ENCODE data around the gene SMARCD1. TPM values are rescaled to one million over a fixed set of nuclear protein-coding genes. Genes with fewer than 3 reads are reported as not detected.

The SMARCD1 gene
- total RNA-seq, 1 experiment from 2014 or later, result 152 TPM

GRCh38 chr12:50103767-50104321 lies 18.7 kb downstream of the SMARCD1 start, which contains the start of gene GPD1:
Gene GPD1 (plus strand): TSS chr12:50104008. CDS start chr12:50104051, 43 bp downstream.
- H3K36me3 ChIP-seq (ENCODE audit: insufficient read depth, low read length, poor library complexity, severe bottlenecking), result peaks cover 17% of the 10 kb centered on the region
- H3K27ac ChIP-seq (ENCODE audit: low read depth, low read length, poor library complexity, severe bottlenecking), result no peak within 1 kb of the TSS
- POLR2A ChIA-PET (ENCODE audit: low non-redundant PET), result interaction anchor here (0.6 to 1.1 kb wide), 2 partner anchors 19 to 353 kb away, joined by 3 to 7 read pairs; no protein-coding TSS in a partner anchor

GRCh38 chr12:50104417-50105366 lies 19.6 kb downstream of the SMARCD1 start:
- TF ChIP-seq CTCF (conservative IDR thresholded peaks at IDR 0.05; ENCODE audit: low read depth, low read length) (no peak), EZH2 (IDR thresholded peaks at IDR 0.05; ENCODE audit: borderline replicate concordance, low read depth, low read length, poor library complexity, severe bottlenecking) (no peak)
- peaks cover 11% of the 10 kb centered on the region for H3K4me1 ChIP-seq (ENCODE audit: insufficient read depth, low read length, poor library complexity, severe bottlenecking)

More at GRCh38 chr12:50103767-50104321, 18.7 kb downstream of the SMARCD1 start, which contains the start of gene GPD1:
- H3K4me1 ChIP-seq (ENCODE audit: insufficient read depth, low read length, poor library complexity, severe bottlenecking), result peaks cover 8% of the 10 kb centered on the region
- no peaks in the 10 kb centered on the region for H3K27me3 ChIP-seq (replicated peaks; ENCODE audit: insufficient read depth, low read depth, low read length, poor library complexity)
- BruUV-seq (replicated peaks), result no TSS peak
- H3K4me3 ChIP-seq (ENCODE audit: low read depth, low read length, poor library complexity, severe bottlenecking), result no peak within 1 kb of the TSS
- CTCF ChIA-PET, result interaction anchor here (0.7 to 1.2 kb wide), 4 partner anchors 8 to 19 kb away, joined by 3 read pairs; partner anchors contain the start of gene COX14
- intact Hi-C loops (cut with micrococcal nuclease; ENCODE audit: unreplicated experiment), result no loop called here
- peak; percentile 82 for DNase-seq (ENCODE audit: low spot score)
- TF ChIP-seq CTCF (conservative IDR thresholded peaks at IDR 0.05; ENCODE audit: low read depth, low read length) (0 out of 2 replicates have a peak, but pooled peaks have one; percentile 18), EZH2 (IDR thresholded peaks at IDR 0.05; ENCODE audit: borderline replicate concordance, low read depth, low read length, poor library complexity, severe bottlenecking) (no peak)
- H3K9me3 ChIP-seq (ENCODE audit: low read depth, low read length, poor library complexity, severe bottlenecking), result no peaks in the 10 kb centered on the region

GRCh38 chr12:50105913-50106450 lies 20.8 kb downstream of the SMARCD1 start:
- CTCF ChIA-PET, result no interaction called here
- BruUV-seq (replicated peaks), result no TSS peak
- Histone ChIP-seq H3K27me3 (replicated peaks; ENCODE audit: insufficient read depth, low read depth, low read length, poor library complexity) (no peaks in the 10 kb centered on the region), H3K4me3 (ENCODE audit: low read depth, low read length, poor library complexity, severe bottlenecking) (no peak overlapping the region), H3K36me3 (ENCODE audit: insufficient read depth, low read length, poor library complexity, severe bottlenecking) (no peaks in the 10 kb centered on the region), H3K27ac (ENCODE audit: low read depth, low read length, poor library complexity, severe bottlenecking) (no peak overlapping the region), H3K9me3 (ENCODE audit: low read depth, low read length, poor library complexity, severe bottlenecking) (no peaks in the 10 kb centered on the region), H3K4me1 (ENCODE audit: insufficient read depth, low read length, poor library complexity, severe bottlenecking) (peaks cover 24% of the 10 kb centered on the region)
- intact Hi-C loops (cut with micrococcal nuclease; ENCODE audit: unreplicated experiment), result no loop called here
- no peak for DNase-seq (ENCODE audit: low spot score)
- POLR2A ChIA-PET (ENCODE audit: low non-redundant PET), result no interaction called here
- TF ChIP-seq CTCF (conservative IDR thresholded peaks at IDR 0.05; ENCODE audit: low read depth, low read length), result no peak
- no peak for TF ChIP-seq EZH2 (IDR thresholded peaks at IDR 0.05; ENCODE audit: borderline replicate concordance, low read depth, low read length, poor library complexity, severe bottlenecking)

More at GRCh38 chr12:50104417-50105366, 19.6 kb downstream of the SMARCD1 start:
- no peaks in the 10 kb centered on the region for H3K9me3 ChIP-seq (ENCODE audit: low read depth, low read length, poor library complexity, severe bottlenecking)
- intact Hi-C loops (cut with micrococcal nuclease; ENCODE audit: unreplicated experiment), result no loop called here
- no TSS peak for BruUV-seq (replicated peaks)
- ChIA-PET POLR2A (ENCODE audit: low non-redundant PET) (interaction anchor here (1.1 kb wide), 1 partner anchor 20 kb away, joined by 3 read pairs; no protein-coding TSS in a partner anchor), CTCF (interaction anchor here (0.6 to 0.8 kb wide), 2 partner anchors 15 to 1205 kb away, joined by 3 read pairs; no protein-coding TSS in a partner anchor)
- H3K36me3 ChIP-seq (ENCODE audit: insufficient read depth, low read length, poor library complexity, severe bottlenecking), result peaks cover 8% of the 10 kb centered on the region
- no peak for DNase-seq (ENCODE audit: low spot score)
- no peaks in the 10 kb centered on the region for H3K27me3 ChIP-seq (replicated peaks; ENCODE audit: insufficient read depth, low read depth, low read length, poor library complexity)
- no peak overlapping the region for H3K27ac ChIP-seq (ENCODE audit: low read depth, low read length, poor library complexity, severe bottlenecking)
- H3K4me3 ChIP-seq (ENCODE audit: low read depth, low read length, poor library complexity, severe bottlenecking), result no peak overlapping the region

All from A673 (cell line).